GM23338 (cell line): ENCODE results near the gene TRAF3. TPM values are rescaled to one million over a fixed set of nuclear protein-coding genes. Genes with fewer than 3 reads are reported as not detected.

Source experiments
- ATAC-seq: fragments of 200-7000 bp; cut with Tn5 transposase; 3 replicates; pipeline ENCODE4 v1.9.1; 2020
- DNase-seq: peaks from one replicate; pipeline ENCODE4 v3.0.0-alpha.2; 2015; ENCODE audit warnings: low spot score
- H2AFZ ChIP-seq: fragments of 200-600 bp; sonication (generic); 2 replicates; pipeline ENCODE4 v1.8.0; 2016; ENCODE audit warnings: antibody characterized with exemption, mild to moderate bottlenecking, moderate library complexity
- H3F3A ChIP-seq: fragments of 200-600 bp; sonication (generic); replicated peaks from 2 replicates; pipeline ENCODE4 v1.8.0; 2017; ENCODE audit warnings: antibody characterized with exemption, mixed run types, low read depth
- H3K27ac ChIP-seq: fragments of 200-600 bp; sonication (generic); 2 replicates; pipeline ENCODE4 v1.6.1; 2016; ENCODE audit warnings: low read depth
- H3K27me3 ChIP-seq: fragments of 200-600 bp; sonication (generic); 2 replicates; pipeline ENCODE4 v1.8.0; 2016; ENCODE audit warnings: mild to moderate bottlenecking, mixed run types, moderate library complexity; ENCODE audit not compliant: insufficient read depth
- H3K36me3 ChIP-seq: fragments of 200-600 bp; sonication (generic); 2 replicates; pipeline ENCODE4 v1.8.0; 2016; ENCODE audit warnings: mild to moderate bottlenecking; ENCODE audit not compliant: insufficient read depth
- H3K4me1 ChIP-seq: fragments of 200-600 bp; sonication (generic); 2 replicates; pipeline ENCODE4 v1.8.0; 2016; ENCODE audit warnings: mild to moderate bottlenecking, moderate library complexity; ENCODE audit not compliant: insufficient read depth
- H3K4me2 ChIP-seq: fragments of 200-600 bp; sonication (generic); 2 replicates; pipeline ENCODE4 v1.7.1; 2017; ENCODE audit warnings: mixed run types
- H3K4me3 ChIP-seq: fragments of 200-600 bp; sonication (generic); 2 replicates; pipeline ENCODE4 v1.6.1; 2016; ENCODE audit warnings: mixed run types
- H3K79me2 ChIP-seq: fragments of 200-600 bp; sonication (generic); replicated peaks from 2 replicates; pipeline ENCODE4 v1.8.0; 2017; ENCODE audit warnings: mild to moderate bottlenecking; ENCODE audit not compliant: insufficient read depth
- H3K9me2 ChIP-seq: fragments of 200-600 bp; sonication (generic); 2 replicates; pipeline ENCODE4 v1.8.0; 2017; ENCODE audit not compliant: insufficient read depth
- H4K20me1 ChIP-seq: fragments of 200-600 bp; sonication (generic); replicated peaks from 2 replicates; pipeline ENCODE4 v1.8.0; 2017; ENCODE audit warnings: mild to moderate bottlenecking; ENCODE audit not compliant: insufficient read depth
- H3K27ac Mint-ChIP-seq: 2 replicates; pipeline ENCODE4 v1.8.0; 2020; ENCODE audit warnings: inconsistent platforms, mild to moderate bottlenecking, moderate library complexity, mixed read lengths
- H3K27me3 Mint-ChIP-seq: 3 replicates; pipeline ENCODE4 v1.8.0; 2022; ENCODE audit warnings: low read depth, mild to moderate bottlenecking, moderate library complexity, mixed read lengths, inconsistent platforms; ENCODE audit not compliant: insufficient read depth, poor library complexity
- H3K36me3 Mint-ChIP-seq: 3 replicates; pipeline ENCODE4 v1.8.0; 2021; ENCODE audit warnings: low read depth, mild to moderate bottlenecking, inconsistent platforms, moderate library complexity, mixed read lengths
- H3K4me1 Mint-ChIP-seq: 3 replicates; pipeline ENCODE4 v1.8.0; 2020; ENCODE audit warnings: mild to moderate bottlenecking, inconsistent platforms, mixed read lengths
- H3K4me3 Mint-ChIP-seq: 3 replicates; pipeline ENCODE4 v1.8.0; 2021; ENCODE audit warnings: moderate library complexity, mild to moderate bottlenecking, inconsistent platforms, mixed read lengths
- H3K9me3 Mint-ChIP-seq: 3 replicates; pipeline ENCODE4 v1.8.0; 2020; ENCODE audit warnings: moderate library complexity, mild to moderate bottlenecking, inconsistent platforms, mixed read lengths
- CREB1 ChIP-seq: fragments of 250-450 bp; sonication (Bioruptor Pico); IDR thresholded peaks from 2 replicates; pipeline ENCODE4 v1.5.0; 2020; ENCODE audit warnings: low read depth, mild to moderate bottlenecking, moderate library complexity
- CTCF ChIP-seq, 2 experiments: fragments of 200-600 bp in 1 of 2; sonication (generic) in 1 of 2; conservative IDR thresholded peaks; 2 replicates each; pipeline versions ENCODE4 v1.5.1 to v1.6.1; 2016 to 2017; ENCODE audit warnings: antibody characterized with exemption in 2 of 2, low read depth in 2 of 2, mild to moderate bottlenecking in 2 of 2, moderate library complexity in 1 of 2
- ETS1 ChIP-seq: IDR thresholded peaks from 2 replicates; pipeline ENCODE4 v1.6.1; 2016; ENCODE audit warnings: antibody characterized with exemption
- EZH2 ChIP-seq: fragments of 200-600 bp; sonication (generic); IDR thresholded peaks from one replicate; pipeline ENCODE4 v1.8.0; 2017; ENCODE audit warnings: antibody characterized with exemption, mild to moderate bottlenecking, low read depth; ENCODE audit not compliant: unreplicated experiment
- EZH2phosphoT487 ChIP-seq: fragments of 200-600 bp; sonication (generic); IDR thresholded peaks from one replicate; pipeline ENCODE4 v1.8.1; 2018; ENCODE audit warnings: antibody characterized with exemption; ENCODE audit not compliant: unreplicated experiment
- JUNB ChIP-seq: IDR thresholded peaks from one replicate; pipeline ENCODE4 v1.6.1; 2016; ENCODE audit warnings: antibody characterized with exemption; ENCODE audit not compliant: unreplicated experiment
- POLR2AphosphoS5 ChIP-seq: IDR thresholded peaks from 2 replicates; pipeline ENCODE4 v1.6.1; 2016; ENCODE audit warnings: antibody characterized with exemption, low read depth
- STAT1 ChIP-seq: IDR thresholded peaks from one replicate; pipeline ENCODE4 v1.6.1; 2016; ENCODE audit warnings: antibody characterized with exemption; ENCODE audit not compliant: unreplicated experiment
- ZNF114 ChIP-seq: fragments of 250-450 bp; sonication (Bioruptor Pico); IDR thresholded peaks from 2 replicates; pipeline ENCODE4 v1.5.0; 2020; ENCODE audit warnings: mild to moderate bottlenecking, moderate library complexity
- ZNF331 ChIP-seq: fragments of 250-450 bp; sonication (Bioruptor Pico); IDR thresholded peaks from 2 replicates; pipeline ENCODE4 v1.5.0; 2020; ENCODE audit warnings: low read depth, mild to moderate bottlenecking, moderate library complexity
- ZNF462 ChIP-seq: fragments of 250-450 bp; sonication (Bioruptor Pico); IDR thresholded peaks from 2 replicates; pipeline ENCODE4 v1.5.0; 2020; ENCODE audit warnings: mild to moderate bottlenecking, moderate library complexity
- polyA plus RNA-seq: library from polyadenylated mRNA; unstranded; fragments of >200 nt; fragmentation: Nextera tagmentation; extraction: Ambion mirVana; gene quantifications from 2 replicates; pipeline ENCODE4 v1.2.1, GENCODE V29; 2016
- total RNA-seq: library from RNA; depleted of rRNA; stranded (reverse); fragments of >200 nt; shearing (Covaris generic); gene quantifications from 2 replicates; pipeline ENCODE4 v1.2.3, GENCODE V29; 2014

Gene TRAF3
- total and polyA plus RNA-seq, 2 experiments from 2014 or later: 3.7 to 9.3 TPM

GRCh38 chr14:102833991-102834390, 56.7 kb downstream of the TRAF3 start (continued):
- TF ChIP-seq JUNB (no peak), ETS1 (no peak), CREB1 (CRISPR knock-in tag) (no peak)

GRCh38 chr14:102835959-102836358, 58.7 kb downstream of the TRAF3 start:
- Mint-ChIP-seq H3K9me3 (no peaks in the 10 kb centered on the region), H3K4me1 (peaks cover 50% of the 10 kb centered on the region), H3K27ac (no peak overlapping the region), H3K36me3 (peaks cover 3% of the 10 kb centered on the region; the same call in 2 of the 3 replicates), H3K27me3 (peaks cover 8% of the 10 kb centered on the region), H3K4me3 (no peak overlapping the region)
- Histone ChIP-seq H4K20me1 (no peaks in the 10 kb centered on the region), H3F3A (peaks cover 9% of the 10 kb centered on the region; the same call in 1 of the 2 replicates), H2AFZ (no peak overlapping the region), H3K4me1 (peaks cover 64% of the 10 kb centered on the region), H3K9me2 (no peaks in the 10 kb centered on the region), H3K4me3 (no peak overlapping the region), H3K79me2 (no peaks in the 10 kb centered on the region), H3K36me3 (no peaks in the 10 kb centered on the region), H3K4me2 (no peak overlapping the region), H3K27ac (no peak overlapping the region; the same call in 1 of the 2 replicates), H3K27me3 (no peaks in the 10 kb centered on the region)
- ATAC-seq: no peak
- DNase-seq: no peak
- TF ChIP-seq POLR2AphosphoS5 (no peak), CTCF (conservative IDR thresholded peaks at IDR 0.05; ENCODE audit: low read depth in 2 of 2) (no peak), EZH2 (no peak), ZNF331 (no peak), STAT1 (no peak), ETS1 (no peak), CREB1 (CRISPR knock-in tag) (no peak), EZH2phosphoT487 (no peak), ZNF462 (CRISPR knock-in tag) (no peak), JUNB (no peak), ZNF114 (CRISPR knock-in tag) (no peak)
